IMR-90 (cell line): ENCODE measurements around the gene CEP170. TPM values are rescaled to one million over a fixed set of nuclear protein-coding genes. Genes with fewer than 3 reads are reported as not detected.
A peak's percentile ranks its signal among the peaks of the same experiment; 100 is the strongest.

Experiments used
- ATAC-seq: fragments of 200-7000 bp; cut with Tn5 transposase; 2 replicates; pipeline ENCODE4 v1.9.1; 2020; ENCODE audit warnings: low read depth, mild to moderate bottlenecking, moderate library complexity
- BruUV-seq: library from RNA; stranded (reverse); fragments of 400-500 nt; replicated peaks from 2 replicates; lab custom pipeline; 2021; lab: Mats Ljungman, UMichigan
- CTCF ChIA-PET: fragments of 300-600 bp; formaldehyde crosslinking; extraction: SDS; loops from one replicate; lab custom pipeline; 2021; ENCODE audit warnings: antibody characterized with exemption; lab: Yijun Ruan, JAX
- POLR2A ChIA-PET: fragments of 300-600 bp; sonication (Branson Sonifier 250); formaldehyde crosslinking; loops from one replicate; lab custom pipeline; 2022; ENCODE audit warnings: antibody characterized with exemption; ENCODE audit not compliant: unreplicated experiment; lab: Charles Lee
- DNase-seq: peaks from one replicate; pipeline ENCODE4 v3.0.0; 2013
- H2AFZ ChIP-seq: replicated peaks from 2 replicates; pipeline ENCODE3; 2013; ENCODE audit warnings: low read length, mild to moderate bottlenecking; ENCODE audit not compliant: poor library complexity
- H2AK5ac ChIP-seq: 2 replicates; pipeline ENCODE4 v1.6.1; 2013; ENCODE audit warnings: low read depth, low read length, inconsistent platforms
- H2AK9ac ChIP-seq: replicated peaks from 2 replicates; pipeline ENCODE3; 2013; ENCODE audit warnings: mild to moderate bottlenecking, low read depth, low read length, moderate library complexity; ENCODE audit not compliant: poor library complexity
- H2BK120ac ChIP-seq: 2 replicates; pipeline ENCODE4 v1.6.1; 2013; ENCODE audit warnings: low read depth, low read length, inconsistent platforms
- H2BK15ac ChIP-seq: 3 replicates; pipeline ENCODE4 v1.6.1; 2013; ENCODE audit warnings: low read depth, low read length, inconsistent platforms
- H2BK20ac ChIP-seq: 2 replicates; pipeline ENCODE4 v1.6.1; 2013; ENCODE audit warnings: low read depth, mild to moderate bottlenecking, inconsistent platforms, low read length, moderate library complexity
- H2BK5ac ChIP-seq: 2 replicates; pipeline ENCODE4 v1.6.1; 2013; ENCODE audit warnings: mild to moderate bottlenecking, low read depth, low read length, inconsistent platforms; ENCODE audit not compliant: poor library complexity, severe bottlenecking
- H3K14ac ChIP-seq: replicated peaks from 2 replicates; pipeline ENCODE4 v1.6.1; 2013; ENCODE audit warnings: low read depth, low read length, inconsistent platforms
- H3K18ac ChIP-seq: 2 replicates; pipeline ENCODE4 v1.6.1; 2013; ENCODE audit warnings: low read depth, low read length, control low read depth
- H3K23ac ChIP-seq: 2 replicates; pipeline ENCODE4 v1.6.1; 2013; ENCODE audit warnings: low read depth, low read length, inconsistent platforms
- H3K27ac ChIP-seq: 2 replicates; pipeline ENCODE4 v1.5.1; 2013; ENCODE audit warnings: mild to moderate bottlenecking, control low read depth, low read length; ENCODE audit not compliant: insufficient read depth
- H3K27me3 ChIP-seq: 2 replicates; pipeline ENCODE4 v1.6.1; 2013; ENCODE audit warnings: low read length; ENCODE audit not compliant: control insufficient read depth, insufficient read depth
- H3K36me3 ChIP-seq: 2 replicates; pipeline ENCODE4 v1.6.1; 2013; ENCODE audit warnings: low read length, mixed read lengths; ENCODE audit not compliant: control insufficient read depth, insufficient read depth
- H3K4ac ChIP-seq: 2 replicates; pipeline ENCODE4 v1.6.1; 2013; ENCODE audit warnings: low read depth, low read length, inconsistent platforms
- H3K4me1 ChIP-seq: 2 replicates; pipeline ENCODE4 v1.6.1; 2013; ENCODE audit warnings: low read length, mixed read lengths; ENCODE audit not compliant: control insufficient read depth, insufficient read depth
- H3K4me2 ChIP-seq: 2 replicates; pipeline ENCODE4 v1.6.1; 2013; ENCODE audit warnings: low read depth, mild to moderate bottlenecking, control low read depth, low read length, moderate library complexity
- H3K4me3 ChIP-seq: 2 replicates; pipeline ENCODE4 v1.5.1; 2013; ENCODE audit warnings: low read depth, mild to moderate bottlenecking, control low read depth, low read length, moderate library complexity; ENCODE audit not compliant: insufficient read depth
- H3K56ac ChIP-seq: 2 replicates; pipeline ENCODE4 v1.6.1; 2013; ENCODE audit warnings: low read length, inconsistent platforms; ENCODE audit not compliant: insufficient read depth; ENCODE audit errors: extremely low read depth
- H3K79me1 ChIP-seq, 2 experiments: 2 replicates each; pipeline ENCODE4 v1.6.1; 2013; ENCODE audit warnings: low read length in 2 of 2, inconsistent platforms in 1 of 2, low read depth in 1 of 2
- H3K9ac ChIP-seq: 2 replicates; pipeline ENCODE4 v1.6.1; 2013; ENCODE audit warnings: low read depth, low read length, control low read depth
- H3K9me1 ChIP-seq: 2 replicates; pipeline ENCODE4 v1.6.1; 2013; ENCODE audit warnings: low read length, inconsistent platforms; ENCODE audit not compliant: insufficient read depth
- H3K9me3 ChIP-seq: 2 replicates; pipeline ENCODE4 v1.6.1; 2013; ENCODE audit warnings: low read length; ENCODE audit not compliant: control insufficient read depth, insufficient read depth
- H4K20me1 ChIP-seq: 2 replicates; pipeline ENCODE4 v1.6.1; 2013; ENCODE audit warnings: low read length, inconsistent platforms; ENCODE audit not compliant: insufficient read depth
- H4K5ac ChIP-seq: 2 replicates; pipeline ENCODE4 v1.6.1; 2013; ENCODE audit warnings: mild to moderate bottlenecking, low read depth, low read length, control low read depth
- H4K8ac ChIP-seq, 2 experiments: 2 replicates each; pipeline ENCODE4 v1.6.1; 2013; ENCODE audit warnings: low read depth in 2 of 2, low read length in 2 of 2, control low read depth in 1 of 2, inconsistent platforms in 1 of 2
- H4K91ac ChIP-seq: 2 replicates; pipeline ENCODE4 v1.6.1; 2013; ENCODE audit warnings: low read depth, low read length, inconsistent platforms; ENCODE audit not compliant: insufficient read depth
- BHLHE40 ChIP-seq: fragments of 150-350 bp; IDR thresholded peaks from 2 replicates; pipeline ENCODE4 v1.6.1; 2016; ENCODE audit warnings: mild to moderate bottlenecking, low read depth, low read length
- CEBPB ChIP-seq: IDR thresholded peaks from 2 replicates; pipeline ENCODE4 v1.6.1; 2012; ENCODE audit warnings: low read depth, low read length, improper control_type of control experiment
- RCOR1 ChIP-seq: IDR thresholded peaks from 2 replicates; pipeline ENCODE4 v1.6.1; 2012; ENCODE audit warnings: mild to moderate bottlenecking, low read length, improper control_type of control experiment; ENCODE audit not compliant: insufficient replicate concordance
- WGBS, 2 experiments: methylation state at CpG; one replicate each; pipeline versions ENCODE4 v1.1.5 to v1.1.7; 2013; ENCODE audit warnings: missing lambda C conversion rate in 2 of 2; ENCODE audit not compliant: insufficient read length in 1 of 2; ENCODE audit errors: extremely low coverage in 2 of 2; 5-methylcytosine and 5-hydroxymethylcytosine counted together
- dilution Hi-C: fragments of 300-500 bp; cut with HindIII; formaldehyde crosslinking; loops from one replicate; pipeline ENCODE4 v1.14.3; 2018; ENCODE audit warnings: low sequenced_read_pairs; ENCODE audit not compliant: unreplicated experiment
- in situ Hi-C: fragments of 300-500 bp; cut with MboI; formaldehyde crosslinking; loops from 3 replicates; pipeline ENCODE4 v1.14.3; 2019; ENCODE audit warnings: low sequenced_read_pairs, inconsistent platforms, mixed read lengths
- intact Hi-C: fragments of 100-400 bp; cut with micrococcal nuclease; formaldehyde crosslinking; loops from 2 replicates; pipeline ENCODE4 v1.10.0; 2022
- polyA plus RNA-seq, 3 experiments: library from polyadenylated mRNA; depleted of rRNA; stranded (reverse); fragments of >200 nt; gene quantifications; 2 replicates each; pipeline ENCODE4 v1.2.3, GENCODE V29; 2012; ENCODE audit warnings: low replicate concordance in 1 of 3
- total RNA-seq: library from RNA; depleted of rRNA; stranded (reverse); fragments of >200 nt; gene quantifications from 2 replicates; pipeline ENCODE4 v1.2.3, GENCODE V29; 2012

Gene CEP170
- total and polyA plus RNA-seq, 2 of the 4 experiments (the other 2 are of a cell fraction): 65.8 to 151 TPM

DNA sequence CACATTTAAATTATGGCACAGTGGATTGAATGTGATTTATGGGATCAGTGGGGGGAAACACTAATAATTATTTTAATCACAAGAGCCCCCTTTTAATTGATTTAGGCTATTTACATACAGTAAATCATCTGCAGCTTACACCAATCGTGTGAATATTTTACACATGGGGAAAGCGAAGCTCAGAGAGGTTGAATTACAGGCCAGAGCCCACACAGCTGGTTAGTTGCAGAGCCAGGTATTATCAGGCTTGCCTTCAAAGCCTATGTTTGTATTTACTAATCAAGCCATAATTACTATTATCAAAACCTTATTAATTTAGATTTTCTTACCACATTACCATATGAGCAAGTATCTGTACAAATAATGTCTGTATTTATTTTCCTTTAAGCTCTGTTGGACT is 1.5 kb upstream of the CEP170 start:
- dilution Hi-C loops: no loop called here
- CTCF ChIA-PET: interaction anchor here (1.1 kb wide), 1 partner anchor 1360 kb away, joined by 3 read pairs; no protein-coding TSS in a partner anchor
- peak overlapping the region; percentile 72 for H2BK5ac ChIP-seq
- peak overlapping the region; percentile 95 for H3K4me2 ChIP-seq
- no peak overlapping the region for H2AFZ ChIP-seq
- no peak for ATAC-seq
- H3K18ac ChIP-seq: no peak overlapping the region
- peak overlapping the region; percentile 69 for H3K4me3 ChIP-seq
- H3K9ac ChIP-seq: peak overlapping the region; percentile 86
- intact Hi-C loops: no loop called here
- no peak overlapping the region for H2AK9ac ChIP-seq
- in situ Hi-C loops: no loop called here
- no peak overlapping the region for H2AK5ac ChIP-seq
- peaks cover 8 to 20% of the 10 kb centered on the region in 2 experiments; a peak in 3 of 4 replicates for H3K79me1 ChIP-seq
- no peaks in the 10 kb centered on the region; the same call in 1 of the 2 replicates for H3K4me1 ChIP-seq
- TF ChIP-seq BHLHE40 (no peak), CEBPB (no peak), RCOR1 (no peak)
- no peak for DNase-seq
- WGBS, 2 experiments: no CpG with 5 or more reads among the region's 2 CpGs
- no TSS peak for BruUV-seq
- no peak overlapping the region for H2BK15ac ChIP-seq
- no peak overlapping the region for H4K5ac ChIP-seq
- H3K23ac ChIP-seq: peak overlapping the region; percentile 83; the same call in 1 of the 2 replicates
- peak overlapping the region; percentile 85 for H3K4ac ChIP-seq
- H4K20me1 ChIP-seq: peaks cover 14% of the 10 kb centered on the region
- H2BK120ac ChIP-seq: no peak overlapping the region
- no peaks in the 10 kb centered on the region for H3K36me3 ChIP-seq
- H3K27me3 ChIP-seq: no peaks in the 10 kb centered on the region
- POLR2A ChIA-PET: interaction anchor here (0.7 kb wide), 1 partner anchor 22 kb away, joined by 4 read pairs; no protein-coding TSS in a partner anchor
- peak overlapping the region; percentile 85; the same call in 1 of the 2 replicates for H3K56ac ChIP-seq
- H3K9me1 ChIP-seq: no peaks in the 10 kb centered on the region
- peak overlapping the region; percentile 88; the same call in 1 of the 2 replicates for H3K14ac ChIP-seq
- H3K9me3 ChIP-seq: no peaks in the 10 kb centered on the region
- H4K91ac ChIP-seq: no peak overlapping the region
- peak overlapping the region; percentile 26 to 88; a peak in 2 of 4 replicates for H4K8ac ChIP-seq
- H2BK20ac ChIP-seq: no peak overlapping the region
- peak overlapping the region; percentile 80 for H3K27ac ChIP-seq
